Measurements from ENCODE around the gene PTCD3.

Gene PTCD3

DNA sequence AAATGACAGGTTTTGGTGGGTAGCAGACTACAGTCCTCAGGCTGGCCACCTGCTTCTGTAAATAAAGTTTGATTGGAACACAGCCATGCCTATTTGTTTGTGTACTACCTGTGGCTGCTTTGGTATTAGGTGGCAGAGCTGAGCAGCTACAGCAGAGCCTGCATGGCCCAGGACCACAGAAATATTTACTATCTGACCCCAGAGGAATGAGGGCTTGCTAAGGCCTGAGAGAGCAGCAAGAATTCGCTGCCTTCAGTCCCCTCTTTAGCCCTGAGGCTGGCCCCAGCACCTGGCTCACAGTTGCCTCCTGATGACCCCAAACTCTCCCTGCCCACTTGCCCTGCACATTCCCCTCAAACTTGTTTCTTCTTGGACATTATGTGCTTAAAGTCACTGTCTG lies 32.8 kb upstream of the PTCD3 start:
- H3K27ac ChIP-seq (ENCODE audit: low read depth, low read length): no peak overlapping the region
- no peak overlapping the region for H3K4me3 ChIP-seq (ENCODE audit: insufficient read depth, low read length, poor library complexity, severe bottlenecking)
- H4K20me1 ChIP-seq (ENCODE audit: low read depth, low read length): no peaks in the 10 kb centered on the region
- H3K27me3 ChIP-seq (ENCODE audit: low read length): no peaks in the 10 kb centered on the region
- peaks cover 18% of the 10 kb centered on the region; the same call in 1 of the 2 replicates for H3K36me3 ChIP-seq (ENCODE audit: low read length)
- H3K9me2 ChIP-seq (replicated peaks; ENCODE audit: insufficient read depth, low read length): no peaks in the 10 kb centered on the region
- no peak overlapping the region for H2AFZ ChIP-seq (ENCODE audit: low read depth, low read length, severe bottlenecking)
- H3K9ac ChIP-seq (ENCODE audit: low read length): no peak overlapping the region
- H3K79me2 ChIP-seq (ENCODE audit: insufficient read depth, low read length): no peaks in the 10 kb centered on the region
- no peak for TF ChIP-seq EZH2phosphoT487 (conservative IDR thresholded peaks at IDR 0.05; ENCODE audit: low read length)
- TF ChIP-seq, protein P1, sequence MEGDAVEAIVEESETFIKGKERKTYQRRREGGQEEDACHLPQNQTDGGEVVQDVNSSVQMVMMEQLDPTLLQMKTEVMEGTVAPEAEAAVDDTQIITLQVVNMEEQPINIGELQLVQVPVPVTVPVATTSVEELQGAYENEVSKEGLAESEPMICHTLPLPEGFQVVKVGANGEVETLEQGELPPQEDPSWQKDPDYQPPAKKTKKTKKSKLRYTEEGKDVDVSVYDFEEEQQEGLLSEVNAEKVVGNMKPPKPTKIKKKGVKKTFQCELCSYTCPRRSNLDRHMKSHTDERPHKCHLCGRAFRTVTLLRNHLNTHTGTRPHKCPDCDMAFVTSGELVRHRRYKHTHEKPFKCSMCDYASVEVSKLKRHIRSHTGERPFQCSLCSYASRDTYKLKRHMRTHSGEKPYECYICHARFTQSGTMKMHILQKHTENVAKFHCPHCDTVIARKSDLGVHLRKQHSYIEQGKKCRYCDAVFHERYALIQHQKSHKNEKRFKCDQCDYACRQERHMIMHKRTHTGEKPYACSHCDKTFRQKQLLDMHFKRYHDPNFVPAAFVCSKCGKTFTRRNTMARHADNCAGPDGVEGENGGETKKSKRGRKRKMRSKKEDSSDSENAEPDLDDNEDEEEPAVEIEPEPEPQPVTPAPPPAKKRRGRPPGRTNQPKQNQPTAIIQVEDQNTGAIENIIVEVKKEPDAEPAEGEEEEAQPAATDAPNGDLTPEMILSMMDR (IDR thresholded peaks at IDR 0.05; ENCODE audit: insufficient read depth, low read length, poor library complexity, severe bottlenecking): no peak
- no peaks in the 10 kb centered on the region for H3F3A ChIP-seq (ENCODE audit: insufficient read depth)
- H3K4me2 ChIP-seq (ENCODE audit: low read depth, low read length, poor library complexity, severe bottlenecking): no peak overlapping the region
- no peaks in the 10 kb centered on the region for H3K9me3 ChIP-seq (ENCODE audit: insufficient read depth, low read length)

DNA sequence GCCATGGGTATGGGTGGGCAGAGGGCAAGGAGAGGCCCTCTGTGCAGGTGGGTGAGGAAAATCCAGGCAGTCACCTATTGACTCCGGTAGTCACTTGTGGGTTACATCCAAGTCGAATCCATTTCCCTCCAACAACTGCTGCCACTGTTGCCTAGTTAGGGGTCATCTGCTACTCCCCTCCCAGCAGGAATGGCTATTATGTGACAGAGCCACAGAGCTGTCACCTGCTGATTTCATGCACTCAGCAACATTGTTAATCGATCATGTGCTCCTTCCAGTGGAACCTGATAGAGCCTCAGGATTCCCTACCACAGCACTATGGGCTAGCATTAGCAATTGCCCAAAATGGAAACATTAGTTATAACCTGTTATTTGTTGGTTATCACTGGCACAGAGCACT lies 31.8 kb upstream of the PTCD3 start:
- H3K36me3 ChIP-seq (ENCODE audit: low read length): peaks cover 19% of the 10 kb centered on the region; the same call in 1 of the 2 replicates
- no peak overlapping the region for H3K4me2 ChIP-seq (ENCODE audit: low read depth, low read length, poor library complexity, severe bottlenecking)
- H2AFZ ChIP-seq (ENCODE audit: low read depth, low read length, severe bottlenecking): no peak overlapping the region

DNA sequence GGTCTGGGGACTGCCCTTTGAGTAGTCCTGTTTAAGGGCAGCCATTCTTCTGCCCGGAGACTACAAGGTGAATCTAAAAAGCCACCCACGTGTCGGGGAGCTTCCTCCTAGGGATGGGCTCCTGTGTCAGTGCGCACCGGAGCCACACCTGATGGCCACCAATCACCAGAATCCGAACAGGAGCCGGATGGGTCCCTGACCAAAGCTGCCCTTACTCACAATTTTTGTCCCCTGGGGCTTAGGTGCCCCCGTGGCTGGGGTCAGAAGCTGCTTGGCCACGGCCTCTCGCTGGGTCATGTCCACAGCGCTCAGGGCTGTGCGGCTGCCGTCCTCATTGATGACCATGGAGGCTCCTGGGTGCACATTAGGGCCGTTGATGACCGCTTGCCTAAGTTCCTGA lies 31.2 kb upstream of the PTCD3 start:
- H3K79me2 ChIP-seq (ENCODE audit: insufficient read depth, low read length): no peaks in the 10 kb centered on the region
- no peak overlapping the region for H3K9ac ChIP-seq (ENCODE audit: low read length)
- no peak overlapping the region for H3K27ac ChIP-seq (ENCODE audit: low read depth, low read length)
- no peak for TF ChIP-seq EZH2phosphoT487 (conservative IDR thresholded peaks at IDR 0.05; ENCODE audit: low read length)
- TF ChIP-seq, protein P1 (IDR thresholded peaks at IDR 0.05; ENCODE audit: insufficient read depth, low read length, poor library complexity, severe bottlenecking): no peak
- H3K4me3 ChIP-seq (ENCODE audit: insufficient read depth, low read length, poor library complexity, severe bottlenecking): no peak overlapping the region
- no peak overlapping the region for H3K4me2 ChIP-seq (ENCODE audit: low read depth, low read length, poor library complexity, severe bottlenecking)
- no peaks in the 10 kb centered on the region for H3K9me3 ChIP-seq (ENCODE audit: insufficient read depth, low read length)
- no peaks in the 10 kb centered on the region for H4K20me1 ChIP-seq (ENCODE audit: low read depth, low read length)
- H3K36me3 ChIP-seq (ENCODE audit: low read length): peaks cover 17% of the 10 kb centered on the region; the same call in 1 of the 2 replicates
- H3K27me3 ChIP-seq (ENCODE audit: low read length): no peaks in the 10 kb centered on the region
- H3F3A ChIP-seq (ENCODE audit: insufficient read depth): no peaks in the 10 kb centered on the region
- H3K9me2 ChIP-seq (replicated peaks; ENCODE audit: insufficient read depth, low read length): no peaks in the 10 kb centered on the region
- no peak overlapping the region for H2AFZ ChIP-seq (ENCODE audit: low read depth, low read length, severe bottlenecking)

More for the DNA sequence above, 31.8 kb upstream of the PTCD3 start:
- Histone ChIP-seq H3K27me3 (ENCODE audit: low read length) (no peaks in the 10 kb centered on the region), H3K9ac (ENCODE audit: low read length) (no peak overlapping the region), H3K9me2 (replicated peaks; ENCODE audit: insufficient read depth, low read length) (no peaks in the 10 kb centered on the region), H4K20me1 (ENCODE audit: low read depth, low read length) (no peaks in the 10 kb centered on the region), H3K9me3 (ENCODE audit: insufficient read depth, low read length) (no peaks in the 10 kb centered on the region), H3K4me3 (ENCODE audit: insufficient read depth, low read length, poor library complexity, severe bottlenecking) (no peak overlapping the region), H3K79me2 (ENCODE audit: insufficient read depth, low read length) (no peaks in the 10 kb centered on the region), H3F3A (ENCODE audit: insufficient read depth) (no peaks in the 10 kb centered on the region), H3K27ac (ENCODE audit: low read depth, low read length) (no peak overlapping the region)
- no peak for TF ChIP-seq EZH2phosphoT487 (conservative IDR thresholded peaks at IDR 0.05; ENCODE audit: low read length)
- TF ChIP-seq, protein P1 (IDR thresholded peaks at IDR 0.05; ENCODE audit: insufficient read depth, low read length, poor library complexity, severe bottlenecking): no peak

All from SU-DHL-6 (cell line).